Tibial artery (tissue), 4 donors: ENCODE measurements around the gene TRAPPC10.

Source experiments
- DNase-seq, 2 donors: peaks; one replicate each; pipeline ENCODE4 v3.0.0-alpha.2; 2019
- H3K27ac ChIP-seq, 2 donors: fragments of 200-600 bp; sonication (generic) in 1 of 2; 1 replicate in 1 of 2; 2 replicates in 1 of 2; pipeline ENCODE4 v1.5.1; 2018 to 2019; ENCODE audit warnings: mild to moderate bottlenecking in 1 of 2
- H3K27me3 ChIP-seq, 2 donors: fragments of 200-600 bp; sonication (generic) in 1 of 2; one replicate each; pipeline versions ENCODE4 v1.5.1 to v1.6.0; 2016 to 2019
- H3K36me3 ChIP-seq, 3 donors: fragments of 200-600 bp; sonication (generic) in 2 of 3; one replicate each; pipeline ENCODE4 v1.5.1; 2016 to 2019; ENCODE audit warnings: mild to moderate bottlenecking in 2 of 3
- H3K4me1 ChIP-seq, 4 donors: fragments of 200-600 bp; sonication (generic) in 2 of 4; 1 replicate in 3 of 4; 2 replicates in 1 of 4; pipeline ENCODE4 v1.5.1; 2016 to 2019
- H3K4me3 ChIP-seq, 2 donors: fragments of 200-600 bp; sonication (generic) in 1 of 2; 1 replicate in 1 of 2; 2 replicates in 1 of 2; pipeline ENCODE4 v1.5.1; 2018 to 2019; ENCODE audit warnings: mild to moderate bottlenecking in 2 of 2
- H3K9me3 ChIP-seq, 3 donors: fragments of 200-600 bp; sonication (generic) in 1 of 3; one replicate each; pipeline ENCODE4 v1.5.1; 2016 to 2019
- intact Hi-C: fragments of 100-400 bp; cut with DNase I; formaldehyde crosslinking; loops from one replicate; pipeline ENCODE4 v1.15.0; 2023; ENCODE audit warnings: low total_unique reads
- TF ChIP-seq, protein P1 (sequence below), 2 experiments: fragments of 200-600 bp in 1 of 2; fragments of 450-650 bp in 1 of 2; IDR thresholded peaks; one replicate each; pipeline ENCODE4 v1.5.1; 2017 to 2019; ENCODE audit warnings: antibody characterized with exemption in 2 of 2, mild to moderate bottlenecking in 1 of 2, moderate library complexity in 1 of 2

Gene TRAPPC10

DNA sequence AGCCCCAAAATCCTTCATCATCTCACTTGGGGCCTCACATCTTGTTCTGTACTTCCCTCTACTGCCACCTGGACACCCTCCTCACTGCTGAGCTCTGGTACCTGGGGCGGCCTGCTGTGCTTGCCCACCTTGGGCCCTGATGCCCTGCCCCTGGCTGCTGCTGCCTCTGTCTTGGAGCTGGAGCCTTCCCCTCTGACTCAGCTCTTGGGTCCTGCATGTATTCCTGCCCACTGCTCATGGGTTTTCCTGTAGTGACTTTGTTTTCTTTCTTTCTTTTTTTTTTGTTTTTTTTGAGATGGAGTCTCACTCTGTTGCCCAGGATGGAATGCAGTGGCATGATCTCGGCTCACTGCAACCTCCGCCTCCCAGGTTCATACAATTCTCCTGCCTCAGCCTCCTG lies 37.5 kb downstream of the TRAPPC10 start:
- peaks cover 0 to 15% (median 0%) of the 10 kb centered on the region in 4 donors for H3K4me1 ChIP-seq
- H3K27ac ChIP-seq = no peak overlapping the region
- no peaks in the 10 kb centered on the region for H3K9me3 ChIP-seq
- DNase-seq = no peak
- no peak overlapping the region for H3K4me3 ChIP-seq
- intact Hi-C loops = no loop called here
- no peaks in the 10 kb centered on the region for H3K27me3 ChIP-seq
- H3K36me3 ChIP-seq = peaks cover 0 to 19% (median 7%) of the 10 kb centered on the region in 3 donors
- TF ChIP-seq, protein P1, sequence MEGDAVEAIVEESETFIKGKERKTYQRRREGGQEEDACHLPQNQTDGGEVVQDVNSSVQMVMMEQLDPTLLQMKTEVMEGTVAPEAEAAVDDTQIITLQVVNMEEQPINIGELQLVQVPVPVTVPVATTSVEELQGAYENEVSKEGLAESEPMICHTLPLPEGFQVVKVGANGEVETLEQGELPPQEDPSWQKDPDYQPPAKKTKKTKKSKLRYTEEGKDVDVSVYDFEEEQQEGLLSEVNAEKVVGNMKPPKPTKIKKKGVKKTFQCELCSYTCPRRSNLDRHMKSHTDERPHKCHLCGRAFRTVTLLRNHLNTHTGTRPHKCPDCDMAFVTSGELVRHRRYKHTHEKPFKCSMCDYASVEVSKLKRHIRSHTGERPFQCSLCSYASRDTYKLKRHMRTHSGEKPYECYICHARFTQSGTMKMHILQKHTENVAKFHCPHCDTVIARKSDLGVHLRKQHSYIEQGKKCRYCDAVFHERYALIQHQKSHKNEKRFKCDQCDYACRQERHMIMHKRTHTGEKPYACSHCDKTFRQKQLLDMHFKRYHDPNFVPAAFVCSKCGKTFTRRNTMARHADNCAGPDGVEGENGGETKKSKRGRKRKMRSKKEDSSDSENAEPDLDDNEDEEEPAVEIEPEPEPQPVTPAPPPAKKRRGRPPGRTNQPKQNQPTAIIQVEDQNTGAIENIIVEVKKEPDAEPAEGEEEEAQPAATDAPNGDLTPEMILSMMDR (IDR thresholded peaks at IDR 0.05) = no peak

DNA sequence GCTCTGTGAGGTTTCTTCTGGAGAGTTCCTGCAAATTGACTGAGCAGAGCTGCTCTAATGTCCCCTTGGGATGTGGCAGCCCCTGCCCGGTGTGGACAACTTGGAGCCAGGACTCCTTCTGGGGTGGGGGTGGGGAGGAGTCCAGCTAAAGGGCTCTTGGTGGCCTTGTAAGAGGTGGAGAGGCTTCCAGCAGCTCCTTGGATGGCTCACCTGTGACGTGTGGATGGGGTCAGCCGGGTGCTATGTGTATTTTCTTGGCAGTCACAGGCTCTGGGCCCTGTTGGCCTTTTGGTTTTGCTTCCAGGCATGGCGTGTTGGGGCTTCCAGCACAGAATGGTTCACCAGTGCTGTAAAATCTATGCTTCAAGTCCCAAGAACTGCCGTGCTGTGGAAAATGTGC lies 38.2 kb downstream of the TRAPPC10 start:
- intact Hi-C loops = no loop called here
- Histone ChIP-seq H3K27me3 (no peaks in the 10 kb centered on the region), H3K4me1 (peaks cover 0 to 15% (median 0%) of the 10 kb centered on the region in 4 donors), H3K9me3 (no peaks in the 10 kb centered on the region), H3K27ac (no peak overlapping the region), H3K4me3 (no peak overlapping the region), H3K36me3 (peaks cover 0 to 22% (median 12%) of the 10 kb centered on the region in 3 donors)
- TF ChIP-seq, protein P1 (IDR thresholded peaks at IDR 0.05) = no peak
- DNase-seq = peak in 1 of 2 donors; percentile 23

DNA sequence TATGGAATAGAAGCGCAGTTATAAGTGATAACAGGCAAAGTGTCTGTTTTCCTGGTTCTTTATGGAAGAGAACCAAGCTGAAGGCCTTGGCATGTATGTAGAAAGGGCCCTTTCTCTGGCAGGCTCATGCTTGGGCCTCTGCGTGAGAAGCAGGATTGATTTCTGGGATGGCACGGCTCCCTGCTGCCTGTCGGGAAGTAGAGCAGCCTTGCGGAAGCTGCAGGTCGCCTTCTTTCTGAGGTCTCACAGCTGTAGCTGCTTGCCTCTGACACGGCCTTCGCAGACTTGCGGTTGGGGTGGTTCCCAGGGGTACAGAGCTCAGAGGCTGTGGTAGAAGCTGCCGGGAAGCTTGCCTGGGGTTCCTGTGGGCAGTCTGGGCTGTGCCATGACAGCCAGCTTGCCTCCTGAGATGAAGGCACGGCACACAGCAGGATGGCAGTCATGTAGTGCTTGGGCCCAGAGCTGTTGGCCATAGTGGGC lies 39.4 kb downstream of the TRAPPC10 start:
- H3K4me1 ChIP-seq = peaks cover 0 to 15% (median 0%) of the 10 kb centered on the region in 4 donors
- intact Hi-C loops = no loop called here
- H3K9me3 ChIP-seq = no peaks in the 10 kb centered on the region
- H3K27ac ChIP-seq = no peak overlapping the region
- DNase-seq = peak in 1 of 2 donors; percentile 49
- H3K27me3 ChIP-seq = no peaks in the 10 kb centered on the region
- TF ChIP-seq, protein P1 (IDR thresholded peaks at IDR 0.05) = no peak
- H3K36me3 ChIP-seq = peaks cover 0 to 34% (median 22%) of the 10 kb centered on the region in 3 donors
- no peak overlapping the region for H3K4me3 ChIP-seq

DNA sequence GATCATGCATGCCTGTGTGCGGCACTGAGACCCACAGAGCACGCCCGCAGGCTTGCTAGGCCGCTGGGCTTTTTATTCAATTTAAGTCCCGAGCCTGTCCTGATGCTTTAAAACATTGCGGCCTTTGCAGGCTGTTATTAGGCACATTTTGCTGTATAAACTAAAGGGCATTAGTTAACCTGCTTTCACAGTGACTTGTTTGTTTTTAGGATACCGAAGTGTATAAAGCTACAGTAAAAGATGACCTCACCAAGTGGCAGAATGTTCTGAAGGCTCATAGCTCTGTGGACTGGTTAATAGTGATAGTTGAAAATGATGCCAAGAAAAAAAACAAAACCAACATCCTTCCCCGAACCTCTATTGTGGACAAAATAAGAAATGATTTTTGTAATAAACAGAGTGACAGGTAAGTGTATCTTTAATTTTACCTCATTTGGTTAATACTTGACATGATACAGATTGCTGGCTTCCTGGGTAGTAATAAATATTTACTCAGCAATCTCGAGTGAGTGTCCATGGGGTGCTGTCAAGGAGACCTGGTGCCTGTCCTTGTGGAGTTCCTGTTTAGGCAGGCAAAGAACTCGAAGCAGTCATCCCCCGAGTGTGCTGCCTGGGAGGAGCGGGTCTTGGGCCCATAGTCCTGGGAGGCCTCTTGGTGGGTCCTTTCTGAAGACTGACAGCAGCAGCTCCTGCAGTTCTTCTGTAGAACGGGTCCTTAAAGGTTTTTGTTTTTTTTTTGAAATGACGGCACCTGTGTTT lies 40.1 kb downstream of the TRAPPC10 start:
- intact Hi-C loops = no loop called here
- no peak overlapping the region for H3K27ac ChIP-seq
- TF ChIP-seq, protein P1 (IDR thresholded peaks at IDR 0.05) = no peak
- peaks cover 0 to 15% (median 0%) of the 10 kb centered on the region in 4 donors for H3K4me1 ChIP-seq
- H3K27me3 ChIP-seq = no peaks in the 10 kb centered on the region
- peaks cover 0 to 41% (median 22%) of the 10 kb centered on the region in 3 donors for H3K36me3 ChIP-seq
- H3K9me3 ChIP-seq = no peaks in the 10 kb centered on the region
- H3K4me3 ChIP-seq = no peak overlapping the region
- peak in 1 of 2 donors; percentile 49 for DNase-seq

DNA sequence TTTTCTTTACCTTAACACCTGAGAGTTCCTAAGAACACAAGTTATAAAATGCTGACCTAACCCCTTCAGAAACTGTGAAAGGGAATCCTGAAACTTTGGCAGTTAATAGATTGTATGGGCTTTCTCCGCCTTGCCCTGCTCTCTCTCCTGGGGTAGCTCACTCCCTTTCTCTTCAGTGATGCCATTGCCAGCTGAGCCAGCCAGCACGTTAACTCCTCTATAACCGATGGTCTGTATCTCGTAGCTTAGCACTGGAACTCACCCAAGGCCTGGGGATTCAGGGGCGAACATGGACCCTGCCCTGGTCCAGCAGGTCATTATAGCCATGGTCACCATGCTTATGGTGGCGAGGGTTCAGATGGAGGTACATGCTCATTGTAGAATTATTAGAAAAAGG lies 40.7 kb downstream of the TRAPPC10 start:
- Histone ChIP-seq H3K36me3 (peaks cover 0 to 47% (median 28%) of the 10 kb centered on the region in 3 donors), H3K27ac (no peak overlapping the region), H3K9me3 (no peaks in the 10 kb centered on the region), H3K4me3 (no peak overlapping the region), H3K27me3 (no peaks in the 10 kb centered on the region), H3K4me1 (peaks cover 0 to 15% (median 0%) of the 10 kb centered on the region in 4 donors)
- intact Hi-C loops = no loop called here
- DNase-seq = peak in 1 of 2 donors; percentile 41
- TF ChIP-seq, protein P1 (IDR thresholded peaks at IDR 0.05) = no peak
